Mesenteric fat pad (tissue), 1 donor: ENCODE results near the gene IFI16. TPM values are rescaled to one million over a fixed set of nuclear protein-coding genes. Genes with fewer than 3 reads are reported as not detected.
"Not testable (repeated sequence)": the region's sequence is repeated elsewhere in the genome, so short reads cannot be mapped to it uniquely, and the experiment has no call there.

ENCODE experiments used
- DNase-seq: peaks from one replicate; pipeline ENCODE4 v3.0.0-alpha.2; 2020; ENCODE audit warnings: low spot score
- total RNA-seq: library from RNA; stranded (reverse); fragmentation: NEBNext Ultra II Directional; extraction: Animal tissue kit (Norgen Biotek cat#: 25700); gene quantifications from one replicate; pipeline ENCODE4 v1.2.1, GENCODE V29; 2021
- donor health status: DM: yes; HTN: yes; CAD: no.

Gene IFI16
- total RNA-seq, 1 donor from 2014 or later: 128 TPM

DNA sequence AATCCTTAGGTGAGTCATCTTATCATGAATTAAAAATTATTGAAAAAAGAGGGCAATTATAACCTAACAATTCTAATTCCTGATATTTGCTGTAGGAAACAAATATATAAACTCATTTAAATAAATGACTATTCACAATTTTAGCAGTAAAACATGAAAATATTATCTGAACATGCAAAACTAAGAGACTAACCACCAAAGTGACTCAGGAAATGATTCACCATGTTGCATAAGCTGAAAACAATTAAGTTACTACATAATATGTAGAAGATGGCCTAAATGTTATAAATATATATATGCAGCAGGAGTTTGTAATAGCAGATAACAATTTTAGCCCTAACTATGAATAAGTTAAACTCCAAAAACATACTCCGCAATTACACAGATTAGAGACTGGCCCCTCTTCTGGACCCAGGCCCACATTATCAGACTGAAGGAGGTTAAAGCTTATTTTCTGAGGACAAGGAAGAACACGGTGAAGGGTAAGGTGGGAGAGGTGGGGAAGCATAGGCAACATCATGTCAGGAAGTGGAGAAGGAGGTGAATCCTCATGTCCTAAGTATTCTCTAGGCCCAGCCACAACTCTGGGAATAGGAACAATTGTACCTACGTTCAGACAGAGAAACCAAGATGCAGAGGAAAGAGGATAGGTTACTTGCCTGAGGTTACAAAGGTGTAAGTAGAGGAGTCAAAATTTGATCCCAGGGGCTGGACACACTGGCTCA lies 82.5 kb downstream of the IFI16 start:
- DNase-seq: no peak

DNA sequence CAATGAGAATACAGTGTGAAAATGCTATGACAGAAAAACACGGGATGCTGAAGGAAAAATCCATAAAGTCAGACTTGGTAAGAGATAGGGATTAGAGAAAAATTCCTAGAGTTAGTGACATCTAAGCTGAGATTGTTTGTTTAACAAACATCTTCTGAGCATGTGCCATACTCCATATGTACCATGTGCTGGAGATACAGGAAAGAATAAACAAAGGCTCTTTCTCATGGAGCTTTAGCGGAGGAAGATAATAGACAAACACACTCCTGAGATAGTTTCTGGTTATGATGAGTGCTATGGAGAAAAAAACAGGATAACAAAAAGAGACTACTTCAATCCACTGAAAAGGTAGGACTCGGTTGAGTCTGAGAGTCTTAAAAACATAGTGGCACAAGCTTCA lies 88.9 kb downstream of the IFI16 start:
- no peak for DNase-seq

DNA sequence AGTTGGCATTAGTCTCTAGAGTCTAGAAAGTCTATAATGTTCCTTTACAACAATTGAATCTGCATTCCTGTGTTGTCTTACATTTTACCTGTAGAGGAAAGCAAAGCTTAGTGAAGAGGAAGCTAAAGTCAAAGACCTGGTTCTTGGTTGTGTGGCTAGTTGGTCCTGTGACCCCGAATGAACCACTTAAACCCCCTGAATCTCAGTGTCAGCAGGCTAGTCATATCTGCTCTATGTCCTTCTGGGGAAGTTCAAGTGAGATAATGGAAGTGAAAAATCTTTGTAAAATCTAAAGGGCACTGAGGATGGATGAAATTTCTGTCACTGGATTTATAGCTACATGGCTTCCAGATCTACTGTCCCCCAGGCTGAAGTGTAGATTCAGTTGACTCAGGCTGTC lies 90.9 kb downstream of the IFI16 start:
- no peak for DNase-seq

DNA sequence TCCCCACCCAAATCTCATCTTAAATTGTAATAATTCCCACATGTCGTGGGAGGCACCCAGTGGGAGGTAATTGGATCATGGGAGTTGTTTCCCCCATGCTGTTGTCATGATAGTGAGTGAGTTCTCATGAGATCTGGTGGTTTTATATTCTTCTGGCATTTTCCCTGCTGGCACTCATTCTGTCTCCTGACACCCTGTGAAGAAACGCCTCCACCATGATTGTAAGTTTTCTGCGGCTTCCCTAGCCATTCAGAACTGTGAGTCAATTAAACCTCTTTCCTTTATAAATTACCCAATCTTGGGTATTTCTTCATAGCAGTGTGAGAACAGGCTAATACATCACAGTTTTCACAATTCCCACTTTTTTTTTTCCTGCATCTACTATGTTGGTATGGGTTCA lies 93.3 kb downstream of the IFI16 start:
- not testable (repeated sequence) for DNase-seq

Other genes starting within 250 kb of the IFI16 start
- gene OR6N1, start 237.7 kb upstream of the IFI16 start, total RNA-seq: not detected
- gene OR6N2, start 228.7 kb upstream of the IFI16 start, total RNA-seq: not detected
- gene MNDA, start 178.6 kb upstream of the IFI16 start, total RNA-seq: 23.8 TPM
- gene PYHIN1, start 78.4 kb upstream of the IFI16 start, total RNA-seq: 1.4 TPM
- gene AIM2, start 66.9 kb downstream of the IFI16 start, total RNA-seq: 0.74 TPM
- gene CADM3, start 161.7 kb downstream of the IFI16 start, total RNA-seq: 6.5 TPM
- gene ACKR1, start 195.0 kb downstream of the IFI16 start, total RNA-seq: 94.7 TPM